Omental fat pad (tissue), 4 donors: Measurements from ENCODE around the gene ANKRD50. TPM values are rescaled to one million over a fixed set of nuclear protein-coding genes. Genes with fewer than 3 reads are reported as not detected.

ENCODE experiments used
- ATAC-seq: fragments of 150-250 bp; one replicate; pipeline ENCODE4 v1.9.1; 2016; ENCODE audit warnings: mild to moderate bottlenecking, moderate library complexity; ENCODE audit not compliant: low FRiP score
- DNase-seq: peaks from one replicate; pipeline ENCODE4 v3.0.0-alpha.2; 2019; ENCODE audit warnings: low spot score
- total RNA-seq, 4 donors: library from RNA; depleted of rRNA; stranded (reverse); fragments of >200 nt; gene quantifications; one replicate each; pipeline ENCODE4 v1.1.0, GENCODE V29; 2016
- TF ChIP-seq, protein P1 (sequence below), 3 donors: fragments of 450-650 bp; IDR thresholded peaks; one replicate each; pipeline ENCODE4 v1.5.1; 2016 to 2017; ENCODE audit warnings: antibody characterized with exemption in 3 of 3, mild to moderate bottlenecking in 3 of 3, moderate library complexity in 2 of 3

Gene ANKRD50
- total RNA-seq, 4 donors from 2014 or later = 10.6 to 21.0 (median 15.5) TPM

GRCh38 chr4:124666496-124666895, 46.0 kb downstream of the ANKRD50 start:
- TF ChIP-seq, protein P1, sequence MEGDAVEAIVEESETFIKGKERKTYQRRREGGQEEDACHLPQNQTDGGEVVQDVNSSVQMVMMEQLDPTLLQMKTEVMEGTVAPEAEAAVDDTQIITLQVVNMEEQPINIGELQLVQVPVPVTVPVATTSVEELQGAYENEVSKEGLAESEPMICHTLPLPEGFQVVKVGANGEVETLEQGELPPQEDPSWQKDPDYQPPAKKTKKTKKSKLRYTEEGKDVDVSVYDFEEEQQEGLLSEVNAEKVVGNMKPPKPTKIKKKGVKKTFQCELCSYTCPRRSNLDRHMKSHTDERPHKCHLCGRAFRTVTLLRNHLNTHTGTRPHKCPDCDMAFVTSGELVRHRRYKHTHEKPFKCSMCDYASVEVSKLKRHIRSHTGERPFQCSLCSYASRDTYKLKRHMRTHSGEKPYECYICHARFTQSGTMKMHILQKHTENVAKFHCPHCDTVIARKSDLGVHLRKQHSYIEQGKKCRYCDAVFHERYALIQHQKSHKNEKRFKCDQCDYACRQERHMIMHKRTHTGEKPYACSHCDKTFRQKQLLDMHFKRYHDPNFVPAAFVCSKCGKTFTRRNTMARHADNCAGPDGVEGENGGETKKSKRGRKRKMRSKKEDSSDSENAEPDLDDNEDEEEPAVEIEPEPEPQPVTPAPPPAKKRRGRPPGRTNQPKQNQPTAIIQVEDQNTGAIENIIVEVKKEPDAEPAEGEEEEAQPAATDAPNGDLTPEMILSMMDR (IDR thresholded peaks at IDR 0.05) = no peak
- DNase-seq = no peak
- no peak for ATAC-seq

DNA sequence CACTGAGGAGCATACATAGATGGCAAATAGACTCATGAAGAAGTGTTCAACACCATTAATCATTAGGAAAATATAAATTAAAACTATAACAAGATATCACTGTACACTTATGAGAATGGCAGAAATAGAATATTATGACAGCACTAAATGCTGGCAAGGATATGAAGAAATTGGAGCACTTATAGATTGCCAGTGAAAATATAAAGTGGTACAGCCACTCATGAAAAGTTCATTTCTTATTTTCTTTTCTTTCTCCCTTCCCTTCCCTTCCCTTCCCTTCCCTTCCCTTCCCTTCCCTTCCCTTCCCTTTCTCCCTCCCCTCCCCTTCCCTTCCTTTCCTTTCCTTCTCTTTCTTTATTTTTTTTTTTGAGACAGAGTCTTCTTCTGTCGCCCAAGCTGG, 53.7 kb downstream of the ANKRD50 start:
- TF ChIP-seq, protein P1 (IDR thresholded peaks at IDR 0.05) = no peak
- DNase-seq (no peak), ATAC-seq (no peak)

- DNase-seq = no peak
- no peak for ATAC-seq
- TF ChIP-seq, protein P1 (IDR thresholded peaks at IDR 0.05) = no peak
These were observed 61.9 kb downstream of the ANKRD50 start for GRCh38 chr4:124650614-124651013.

GRCh38 chr4:124647599-124647998, 64.9 kb downstream of the ANKRD50 start:
- DNase-seq (no peak), ATAC-seq (no peak)
- TF ChIP-seq, protein P1 (IDR thresholded peaks at IDR 0.05) = no peak

DNA sequence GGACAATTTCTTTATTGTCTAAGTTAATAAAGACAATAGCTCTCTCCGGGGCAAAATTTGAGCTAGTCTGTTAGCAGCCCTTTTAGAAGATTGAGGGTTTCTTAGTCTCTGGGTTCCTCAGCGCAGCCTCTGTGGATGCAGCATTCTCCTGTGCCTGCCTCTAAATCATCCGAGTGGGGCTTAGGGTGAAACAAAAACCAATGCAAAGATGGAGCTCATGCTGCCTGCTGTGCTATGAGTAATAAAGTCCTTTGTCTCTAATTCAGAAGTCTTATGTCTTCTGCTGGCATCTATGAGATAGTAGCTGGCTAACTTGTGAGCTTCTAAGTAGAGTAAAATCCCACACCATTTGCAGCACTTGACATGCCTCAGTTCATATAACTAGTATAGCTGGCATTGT, 67.9 kb downstream of the ANKRD50 start:
- TF ChIP-seq, protein P1 (IDR thresholded peaks at IDR 0.05) = no peak
- ATAC-seq = no peak
- no peak for DNase-seq

DNA sequence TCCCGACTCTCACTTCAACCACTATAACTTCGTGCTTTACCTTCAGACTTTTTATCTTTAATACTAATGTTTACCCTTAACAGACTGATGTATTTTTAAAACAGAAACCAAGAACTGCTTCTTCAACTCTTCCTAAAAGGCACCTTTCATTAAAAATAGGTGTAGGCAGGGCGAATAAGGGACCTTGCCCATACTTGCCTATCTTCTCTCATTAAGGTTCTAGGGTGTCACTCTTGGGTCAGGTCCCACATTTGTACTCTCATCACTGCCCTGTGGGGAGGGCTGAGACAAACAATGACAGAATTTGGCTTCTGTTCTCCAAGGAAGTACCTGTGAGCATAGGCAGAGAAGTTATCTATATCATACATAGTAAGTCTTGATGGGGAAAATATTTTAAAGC, 69.7 kb downstream of the ANKRD50 start:
- TF ChIP-seq, protein P1 (IDR thresholded peaks at IDR 0.05) = no peak
- ATAC-seq (no peak), DNase-seq (no peak)

- DNase-seq (no peak), ATAC-seq (no peak)
These were observed 70.7 kb downstream of the ANKRD50 start for GRCh38 chr4:124641715-124642381.

More at GRCh38 chr4:124641715-124642381, 70.7 kb downstream of the ANKRD50 start:
- TF ChIP-seq, protein P1 (IDR thresholded peaks at IDR 0.05) = no peak
